ENCODE data around the gene MAPRE2.

DNA sequence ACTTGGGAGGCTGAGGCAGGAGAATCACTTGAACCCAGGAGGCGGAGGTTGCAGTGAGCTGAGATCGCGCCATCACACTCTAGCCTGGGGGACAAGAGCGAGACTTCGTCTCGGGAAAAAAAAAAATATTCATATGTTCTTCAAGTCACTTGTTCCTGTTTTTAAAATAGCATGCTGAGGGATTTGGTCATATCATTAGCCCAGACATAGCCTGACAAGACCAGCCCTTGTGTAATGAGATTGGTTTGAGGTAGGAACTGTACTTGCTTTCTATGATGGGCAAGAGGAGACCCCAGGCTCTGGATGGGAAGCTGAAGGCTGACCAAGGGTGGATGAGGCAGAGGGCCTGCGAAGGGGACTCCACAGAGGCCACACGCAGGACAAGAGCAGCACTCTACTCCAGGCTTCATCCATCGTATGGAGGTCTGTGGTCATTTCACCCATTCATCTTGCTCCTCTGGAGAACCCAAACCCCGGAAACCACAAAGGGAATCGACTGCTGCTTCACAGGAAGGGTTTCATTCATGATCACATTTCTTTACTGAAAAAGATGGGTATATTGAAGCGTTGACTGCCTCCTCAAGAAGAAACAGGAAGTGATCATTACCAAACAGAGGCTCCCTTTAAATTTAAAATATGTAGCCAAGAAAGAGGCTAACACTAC is 112.5 kb downstream of the MAPRE2 start:
- TF ChIP-seq, protein P1, sequence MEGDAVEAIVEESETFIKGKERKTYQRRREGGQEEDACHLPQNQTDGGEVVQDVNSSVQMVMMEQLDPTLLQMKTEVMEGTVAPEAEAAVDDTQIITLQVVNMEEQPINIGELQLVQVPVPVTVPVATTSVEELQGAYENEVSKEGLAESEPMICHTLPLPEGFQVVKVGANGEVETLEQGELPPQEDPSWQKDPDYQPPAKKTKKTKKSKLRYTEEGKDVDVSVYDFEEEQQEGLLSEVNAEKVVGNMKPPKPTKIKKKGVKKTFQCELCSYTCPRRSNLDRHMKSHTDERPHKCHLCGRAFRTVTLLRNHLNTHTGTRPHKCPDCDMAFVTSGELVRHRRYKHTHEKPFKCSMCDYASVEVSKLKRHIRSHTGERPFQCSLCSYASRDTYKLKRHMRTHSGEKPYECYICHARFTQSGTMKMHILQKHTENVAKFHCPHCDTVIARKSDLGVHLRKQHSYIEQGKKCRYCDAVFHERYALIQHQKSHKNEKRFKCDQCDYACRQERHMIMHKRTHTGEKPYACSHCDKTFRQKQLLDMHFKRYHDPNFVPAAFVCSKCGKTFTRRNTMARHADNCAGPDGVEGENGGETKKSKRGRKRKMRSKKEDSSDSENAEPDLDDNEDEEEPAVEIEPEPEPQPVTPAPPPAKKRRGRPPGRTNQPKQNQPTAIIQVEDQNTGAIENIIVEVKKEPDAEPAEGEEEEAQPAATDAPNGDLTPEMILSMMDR (IDR thresholded peaks at IDR 0.05) = no peak
- TF ChIP-seq POLR2A (IDR thresholded peaks at IDR 0.05) = no peak
